Esophagus muscularis mucosa (tissue), 4 donors: Measurements from ENCODE around the gene P2RX1. TPM values are rescaled to one million over a fixed set of nuclear protein-coding genes. Genes with fewer than 3 reads are reported as not detected.

Experiments used
- DNase-seq: peaks from one replicate; pipeline ENCODE4 v3.0.0-alpha.2; 2017; ENCODE audit errors: extremely low spot score
- H3K27ac ChIP-seq, 4 donors: fragments of 200-600 bp; sonication (generic); replicated peaks in 1 of 4; 1 replicate in 3 of 4; 2 replicates in 1 of 4; pipeline ENCODE4 v1.5.1; 2016 to 2019; ENCODE audit warnings: mild to moderate bottlenecking in 1 of 4
- H3K27me3 ChIP-seq, 4 donors: fragments of 200-600 bp; sonication (generic); one replicate each; pipeline versions ENCODE4 v1.5.1 to v1.6.0; 2016 to 2019
- H3K36me3 ChIP-seq, 4 donors: fragments of 200-600 bp; sonication (generic); one replicate each; pipeline ENCODE4 v1.5.1; 2016 to 2019
- H3K4me1 ChIP-seq, 4 donors: fragments of 200-600 bp; sonication (generic); one replicate each; pipeline ENCODE4 v1.5.1; 2016 to 2019
- H3K4me3 ChIP-seq, 4 donors: fragments of 200-600 bp; sonication (generic); 1 replicate in 2 of 4; 2 replicates in 2 of 4; pipeline ENCODE4 v1.5.1; 2016 to 2019; ENCODE audit warnings: mild to moderate bottlenecking in 4 of 4, moderate library complexity in 1 of 4
- H3K9me3 ChIP-seq, 4 donors: fragments of 200-600 bp; sonication (generic); 1 replicate in 3 of 4; 2 replicates in 1 of 4; pipeline ENCODE4 v1.5.1; 2016 to 2019
- EP300 ChIP-seq: sonication (generic); formaldehyde crosslinking; IDR thresholded peaks from one replicate; pipeline ENCODE4 v1.6.1; 2017; ENCODE audit warnings: antibody characterized with exemption
- POLR2A ChIP-seq: fragments of 450-650 bp; IDR thresholded peaks from one replicate; pipeline ENCODE4 v1.6.1; 2017; ENCODE audit warnings: antibody characterized with exemption, moderate library complexity, mild to moderate bottlenecking, low read depth
- POLR2AphosphoS5 ChIP-seq, 2 donors: sonication (generic); formaldehyde crosslinking; IDR thresholded peaks; one replicate each; pipeline ENCODE4 v1.6.1; 2017; ENCODE audit warnings: antibody characterized with exemption in 2 of 2
- WGBS: methylation state at CpG from one replicate; pipeline ENCODE4 v1.1.5; 2018; 5-methylcytosine and 5-hydroxymethylcytosine counted together
- intact Hi-C: fragments of 100-400 bp; cut with DNase I; formaldehyde crosslinking; loops from one replicate; pipeline ENCODE4 v1.15.1; 2023
- total RNA-seq, 4 donors: library from RNA; depleted of rRNA; stranded (reverse); fragments of >200 nt; gene quantifications; one replicate each; pipeline versions ENCODE4 v1.1.0 to v1.2.1, GENCODE V29; 2016
- TF ChIP-seq, protein P1 (sequence below), 3 experiments: fragments of 200-600 bp in 2 of 3; fragments of 450-650 bp in 1 of 3; sonication (generic) in 2 of 3; IDR thresholded peaks; one replicate each; pipeline ENCODE4 v1.5.1; 2017 to 2019; ENCODE audit warnings: antibody characterized with exemption in 3 of 3, mild to moderate bottlenecking in 2 of 3, moderate library complexity in 1 of 3

Gene P2RX1
- total RNA-seq, 4 donors from 2014 or later = 3.7 to 26.0 (median 10.2) TPM

DNA sequence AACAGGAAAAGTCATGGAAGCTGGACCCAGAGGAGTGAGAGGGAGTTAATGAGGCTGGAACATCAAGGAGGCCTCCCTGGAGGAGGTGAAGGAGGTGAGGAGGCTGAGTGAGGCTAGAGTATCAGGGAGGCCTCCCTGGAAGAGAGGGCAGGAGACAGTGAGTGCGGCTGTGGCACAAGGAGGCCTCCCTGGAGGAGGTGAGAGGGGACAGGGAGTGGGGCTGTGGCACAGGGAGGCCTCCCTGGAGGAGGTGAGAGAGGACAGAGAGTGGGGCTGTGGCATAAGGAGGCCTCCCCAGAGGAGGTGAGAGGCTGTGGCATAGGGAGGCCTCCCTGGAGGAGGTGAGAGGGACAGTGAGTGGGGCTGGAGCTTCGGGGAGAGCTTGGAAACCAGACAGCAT is 28.9 kb downstream of the P2RX1 start:
- 59% methylated on average over 2 of the region's 2 CpGs for WGBS
- peaks cover 0 to 30% (median 28%) of the 10 kb centered on the region in 4 donors for H3K36me3 ChIP-seq
- no peak for TF ChIP-seq EP300
- no peak for TF ChIP-seq POLR2A
- TF ChIP-seq, protein P1, sequence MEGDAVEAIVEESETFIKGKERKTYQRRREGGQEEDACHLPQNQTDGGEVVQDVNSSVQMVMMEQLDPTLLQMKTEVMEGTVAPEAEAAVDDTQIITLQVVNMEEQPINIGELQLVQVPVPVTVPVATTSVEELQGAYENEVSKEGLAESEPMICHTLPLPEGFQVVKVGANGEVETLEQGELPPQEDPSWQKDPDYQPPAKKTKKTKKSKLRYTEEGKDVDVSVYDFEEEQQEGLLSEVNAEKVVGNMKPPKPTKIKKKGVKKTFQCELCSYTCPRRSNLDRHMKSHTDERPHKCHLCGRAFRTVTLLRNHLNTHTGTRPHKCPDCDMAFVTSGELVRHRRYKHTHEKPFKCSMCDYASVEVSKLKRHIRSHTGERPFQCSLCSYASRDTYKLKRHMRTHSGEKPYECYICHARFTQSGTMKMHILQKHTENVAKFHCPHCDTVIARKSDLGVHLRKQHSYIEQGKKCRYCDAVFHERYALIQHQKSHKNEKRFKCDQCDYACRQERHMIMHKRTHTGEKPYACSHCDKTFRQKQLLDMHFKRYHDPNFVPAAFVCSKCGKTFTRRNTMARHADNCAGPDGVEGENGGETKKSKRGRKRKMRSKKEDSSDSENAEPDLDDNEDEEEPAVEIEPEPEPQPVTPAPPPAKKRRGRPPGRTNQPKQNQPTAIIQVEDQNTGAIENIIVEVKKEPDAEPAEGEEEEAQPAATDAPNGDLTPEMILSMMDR (IDR thresholded peaks at IDR 0.05) = no peak
- TF ChIP-seq POLR2AphosphoS5 (IDR thresholded peaks at IDR 0.05) = no peak

DNA sequence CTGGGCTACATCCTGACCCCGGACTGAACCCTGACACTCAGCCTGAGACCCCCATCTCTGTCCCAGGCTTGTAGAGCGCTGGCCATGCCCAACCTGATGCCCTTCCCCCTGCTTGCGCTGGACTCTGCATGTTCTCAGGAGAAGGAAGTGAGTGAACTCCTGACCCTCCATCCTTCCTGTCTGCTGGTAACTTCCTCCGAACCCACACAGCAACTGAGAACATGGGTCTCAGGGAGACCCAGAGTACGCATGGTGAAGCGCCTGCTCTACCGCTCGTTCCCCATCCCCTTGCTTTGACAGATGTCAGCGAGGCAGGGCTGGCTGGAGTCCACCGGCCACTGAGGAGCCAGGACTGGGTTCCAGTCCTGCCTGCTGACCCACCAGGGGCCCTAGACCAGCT is 29.5 kb downstream of the P2RX1 start:
- intact Hi-C loops = no loop called here
- no peak overlapping the region for H3K4me3 ChIP-seq
- peaks cover 0 to 36% (median 29%) of the 10 kb centered on the region in 4 donors for H3K36me3 ChIP-seq
- no peaks in the 10 kb centered on the region for H3K27me3 ChIP-seq
- TF ChIP-seq POLR2A (no peak), EP300 (no peak), POLR2AphosphoS5 (IDR thresholded peaks at IDR 0.05) (peak; percentile 48 to 56)
- TF ChIP-seq, protein P1 (IDR thresholded peaks at IDR 0.05) = no peak
- peaks cover 57 to 68% (median 66%) of the 10 kb centered on the region in 4 donors for H3K4me1 ChIP-seq
- no peaks in the 10 kb centered on the region for H3K9me3 ChIP-seq
- 67% methylated on average over 5 of the region's 10 CpGs for WGBS
- H3K27ac ChIP-seq = peak overlapping the region; percentile 88 to 91 (median 90)
- no peak for DNase-seq

More for the DNA sequence above, 28.9 kb downstream of the P2RX1 start:
- Histone ChIP-seq H3K4me1 (peaks cover 63 to 74% (median 73%) of the 10 kb centered on the region in 4 donors), H3K27ac (peak overlapping the region; percentile 88 to 91 (median 90)), H3K4me3 (no peak overlapping the region), H3K9me3 (no peaks in the 10 kb centered on the region), H3K27me3 (no peaks in the 10 kb centered on the region)
- no peak for DNase-seq
- intact Hi-C loops = no loop called here

DNA sequence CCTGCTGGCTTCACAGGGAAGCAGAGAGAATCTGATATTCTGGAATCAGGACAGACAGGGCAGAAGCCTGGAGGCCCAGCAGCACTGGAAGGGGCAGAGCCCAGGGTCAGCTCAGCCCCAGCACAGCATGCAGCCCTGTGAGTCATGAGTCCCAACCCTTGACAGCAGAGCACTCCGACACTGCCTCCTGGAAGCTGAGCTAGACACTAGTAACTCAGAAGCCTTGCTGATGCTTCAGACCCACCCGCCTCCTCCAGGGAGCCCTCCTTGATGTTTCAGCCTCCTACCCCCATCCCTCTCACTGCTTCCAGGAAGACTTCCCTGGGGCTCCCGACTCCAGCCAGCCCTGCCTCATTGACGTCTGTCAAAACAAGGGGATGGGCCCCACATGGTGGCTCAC is 30.3 kb downstream of the P2RX1 start:
- Histone ChIP-seq H3K4me1 (peaks cover 49 to 60% (median 58%) of the 10 kb centered on the region in 4 donors), H3K27ac (no peak overlapping the region), H3K27me3 (no peaks in the 10 kb centered on the region), H3K9me3 (no peaks in the 10 kb centered on the region), H3K4me3 (no peak overlapping the region), H3K36me3 (peaks cover 0 to 41% (median 29%) of the 10 kb centered on the region in 4 donors)
- intact Hi-C loops = no loop called here
- no peak for DNase-seq
- TF ChIP-seq POLR2AphosphoS5 (IDR thresholded peaks at IDR 0.05) = no peak
- TF ChIP-seq, protein P1 (IDR thresholded peaks at IDR 0.05) = no peak
- WGBS = 78% methylated on average over 4 of the region's 4 CpGs

DNA sequence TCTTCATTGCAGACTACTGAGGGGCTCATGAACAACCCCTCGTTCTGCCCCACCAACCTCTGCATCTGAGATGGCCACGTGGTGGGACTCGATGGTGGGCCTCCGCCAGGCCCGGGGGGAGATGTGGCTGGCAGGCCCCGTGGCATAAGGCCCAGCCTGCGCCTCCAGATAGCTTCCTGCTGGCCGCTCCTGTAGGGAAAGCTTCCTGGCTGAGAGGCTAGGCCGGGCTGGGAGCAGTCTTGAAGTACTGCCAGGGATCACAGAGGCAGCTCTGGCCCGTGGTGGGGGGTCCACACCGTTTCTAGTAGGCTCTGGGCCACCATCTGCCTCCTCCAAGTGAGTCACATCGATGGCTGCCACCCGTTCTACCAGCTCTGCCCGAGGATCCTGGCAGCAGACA is 31.0 kb downstream of the P2RX1 start:
- no peak for DNase-seq
- H3K4me1 ChIP-seq = peaks cover 42 to 53% (median 51%) of the 10 kb centered on the region in 4 donors
- intact Hi-C loops = no loop called here
- no peaks in the 10 kb centered on the region for H3K27me3 ChIP-seq
- peaks cover 0 to 41% (median 29%) of the 10 kb centered on the region in 4 donors for H3K36me3 ChIP-seq
- no peaks in the 10 kb centered on the region for H3K9me3 ChIP-seq
- H3K4me3 ChIP-seq = no peak overlapping the region
- TF ChIP-seq POLR2A (no peak), POLR2AphosphoS5 (IDR thresholded peaks at IDR 0.05) (no peak), EP300 (no peak)
- TF ChIP-seq, protein P1 (IDR thresholded peaks at IDR 0.05) = no peak
- 78% methylated on average over 3 of the region's 14 CpGs for WGBS
- H3K27ac ChIP-seq = peak overlapping the region in 1 of 4 donors; percentile 2

DNA sequence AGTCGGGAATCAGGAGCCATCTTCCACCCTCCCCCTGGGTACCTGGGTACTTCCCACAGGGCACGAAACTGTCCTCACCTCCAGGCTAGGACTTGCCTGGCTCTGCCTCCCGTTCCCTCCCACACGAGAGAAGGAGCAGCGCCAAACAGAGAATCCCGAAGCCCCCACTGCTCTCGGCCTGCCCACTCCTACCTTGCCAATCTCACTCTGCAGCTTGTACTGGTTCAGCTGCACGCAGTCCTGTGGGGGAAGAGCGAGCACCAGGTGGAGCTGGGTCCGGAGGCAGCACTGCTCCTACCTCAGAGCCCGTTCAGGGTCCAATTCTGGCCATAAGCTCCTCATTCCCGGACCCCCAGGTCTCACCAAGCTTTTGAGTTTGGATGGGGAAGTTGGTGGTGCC is 32.1 kb downstream of the P2RX1 start:
- H3K4me1 ChIP-seq = peaks cover 31 to 51% (median 44%) of the 10 kb centered on the region in 4 donors
- H3K36me3 ChIP-seq = peaks cover 0 to 46% (median 29%) of the 10 kb centered on the region in 4 donors
- whole genome bisulfite sequencing = 85% methylated on average over 6 of the region's 12 CpGs
- no peaks in the 10 kb centered on the region for H3K9me3 ChIP-seq
- no peak overlapping the region for H3K4me3 ChIP-seq
- H3K27me3 ChIP-seq = no peaks in the 10 kb centered on the region
- no peak for TF ChIP-seq EP300
- TF ChIP-seq POLR2A = no peak
- no peak for TF ChIP-seq POLR2AphosphoS5 (IDR thresholded peaks at IDR 0.05)
- TF ChIP-seq, protein P1 (IDR thresholded peaks at IDR 0.05) = no peak
- no peak for DNase-seq
- intact Hi-C loops = no loop called here
- no peak overlapping the region for H3K27ac ChIP-seq
